Thyroid gland (tissue), 4 donors: Measurements from ENCODE around the gene ANO2. TPM values are rescaled to one million over a fixed set of nuclear protein-coding genes. Genes with fewer than 3 reads are reported as not detected.

Source experiments
- DNase-seq, 2 donors: peaks; one replicate each; pipeline ENCODE4 v3.0.0-alpha.2; 2019
- H3K27ac ChIP-seq, 3 donors: fragments of 200-600 bp; sonication (generic); 1 replicate in 2 of 3; 2 replicates in 1 of 3; pipeline ENCODE4 v1.5.1; 2016 to 2019; ENCODE audit warnings: mild to moderate bottlenecking in 1 of 3, moderate library complexity in 1 of 3
- H3K27me3 ChIP-seq: fragments of 200-600 bp; sonication (generic); one replicate; pipeline ENCODE4 v1.5.1; 2019
- H3K36me3 ChIP-seq, 2 donors: fragments of 200-600 bp; sonication (generic); one replicate each; pipeline ENCODE4 v1.5.1; 2016 to 2019
- H3K4me1 ChIP-seq, 2 donors: fragments of 200-600 bp; sonication (generic); one replicate each; pipeline ENCODE4 v1.5.1; 2017 to 2019
- H3K4me3 ChIP-seq, 3 donors: fragments of 200-600 bp; sonication (generic); replicated peaks in 1 of 3; 1 replicate in 2 of 3; 2 replicates in 1 of 3; pipeline ENCODE4 v1.5.1; 2016; ENCODE audit warnings: mild to moderate bottlenecking in 1 of 3
- H3K9me3 ChIP-seq: fragments of 200-600 bp; sonication (generic); one replicate; pipeline ENCODE4 v1.5.1; 2017
- POLR2A ChIP-seq, 2 donors: fragments of 450-650 bp; IDR thresholded peaks; one replicate each; pipeline ENCODE4 v1.6.1; 2017; ENCODE audit warnings: antibody characterized with exemption in 2 of 2, mild to moderate bottlenecking in 2 of 2, moderate library complexity in 1 of 2
- WGBS, 2 donors: methylation state at CpG; one replicate each; pipeline ENCODE4 v1.1.5; 2017; 5-methylcytosine and 5-hydroxymethylcytosine counted together
- intact Hi-C: fragments of 100-400 bp; cut with DNase I; formaldehyde crosslinking; loops from one replicate; pipeline ENCODE4 v1.15.1; 2023
- total RNA-seq, 4 donors: library from RNA; depleted of rRNA; stranded (reverse); fragments of >200 nt; gene quantifications; one replicate each; pipeline ENCODE4 v1.2.3, GENCODE V29; 2016
- TF ChIP-seq, protein P1 (sequence below), 6 experiments: fragments of 200-600 bp in 3 of 6; fragments of 450-650 bp in 3 of 6; sonication (generic) in 3 of 6; IDR thresholded peaks; one replicate each; pipeline ENCODE4 v1.5.1; 2016 to 2019; ENCODE audit warnings: antibody characterized with exemption in 6 of 6, mild to moderate bottlenecking in 2 of 6, inconsistent platforms in 1 of 6, moderate library complexity in 1 of 6

Gene ANO2
- total RNA-seq, 4 donors from 2014 or later: 0.78 to 7.0 (median 2.2) TPM

DNA sequence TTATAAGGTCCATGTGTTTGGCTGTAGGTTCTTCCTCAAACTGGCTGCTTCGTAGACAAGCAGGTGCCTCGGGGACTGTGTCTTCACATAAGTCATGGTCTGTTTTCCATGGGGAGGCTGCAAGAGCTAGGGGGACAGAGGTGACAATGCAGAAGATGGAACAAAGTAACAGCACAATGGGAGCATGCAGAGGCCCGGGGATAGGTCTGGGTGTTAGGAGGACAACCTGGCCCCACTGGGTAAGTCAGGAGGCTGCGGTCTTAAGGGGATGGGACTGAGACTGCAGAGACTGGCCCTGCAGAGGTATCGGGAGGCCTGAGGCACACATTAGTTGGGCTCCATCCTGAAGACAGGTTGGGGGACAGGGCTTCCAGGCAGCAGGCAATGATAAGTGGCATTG is 424.2 kb downstream of the ANO2 start:
- no peaks in the 10 kb centered on the region for H3K27me3 ChIP-seq
- 90 to 97% methylated on average over 5 of the region's 5 CpGs for WGBS, 2 donors
- H3K36me3 ChIP-seq: no peaks in the 10 kb centered on the region
- no peak overlapping the region for H3K27ac ChIP-seq
- no peaks in the 10 kb centered on the region for H3K4me1 ChIP-seq
- intact Hi-C loops: no loop called here
- no peak for TF ChIP-seq POLR2A (IDR thresholded peaks at IDR 0.05)
- TF ChIP-seq, protein P1, sequence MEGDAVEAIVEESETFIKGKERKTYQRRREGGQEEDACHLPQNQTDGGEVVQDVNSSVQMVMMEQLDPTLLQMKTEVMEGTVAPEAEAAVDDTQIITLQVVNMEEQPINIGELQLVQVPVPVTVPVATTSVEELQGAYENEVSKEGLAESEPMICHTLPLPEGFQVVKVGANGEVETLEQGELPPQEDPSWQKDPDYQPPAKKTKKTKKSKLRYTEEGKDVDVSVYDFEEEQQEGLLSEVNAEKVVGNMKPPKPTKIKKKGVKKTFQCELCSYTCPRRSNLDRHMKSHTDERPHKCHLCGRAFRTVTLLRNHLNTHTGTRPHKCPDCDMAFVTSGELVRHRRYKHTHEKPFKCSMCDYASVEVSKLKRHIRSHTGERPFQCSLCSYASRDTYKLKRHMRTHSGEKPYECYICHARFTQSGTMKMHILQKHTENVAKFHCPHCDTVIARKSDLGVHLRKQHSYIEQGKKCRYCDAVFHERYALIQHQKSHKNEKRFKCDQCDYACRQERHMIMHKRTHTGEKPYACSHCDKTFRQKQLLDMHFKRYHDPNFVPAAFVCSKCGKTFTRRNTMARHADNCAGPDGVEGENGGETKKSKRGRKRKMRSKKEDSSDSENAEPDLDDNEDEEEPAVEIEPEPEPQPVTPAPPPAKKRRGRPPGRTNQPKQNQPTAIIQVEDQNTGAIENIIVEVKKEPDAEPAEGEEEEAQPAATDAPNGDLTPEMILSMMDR (IDR thresholded peaks at IDR 0.05): no peak
- no peak overlapping the region for H3K4me3 ChIP-seq
- DNase-seq: no peak
- H3K9me3 ChIP-seq: no peaks in the 10 kb centered on the region

DNA sequence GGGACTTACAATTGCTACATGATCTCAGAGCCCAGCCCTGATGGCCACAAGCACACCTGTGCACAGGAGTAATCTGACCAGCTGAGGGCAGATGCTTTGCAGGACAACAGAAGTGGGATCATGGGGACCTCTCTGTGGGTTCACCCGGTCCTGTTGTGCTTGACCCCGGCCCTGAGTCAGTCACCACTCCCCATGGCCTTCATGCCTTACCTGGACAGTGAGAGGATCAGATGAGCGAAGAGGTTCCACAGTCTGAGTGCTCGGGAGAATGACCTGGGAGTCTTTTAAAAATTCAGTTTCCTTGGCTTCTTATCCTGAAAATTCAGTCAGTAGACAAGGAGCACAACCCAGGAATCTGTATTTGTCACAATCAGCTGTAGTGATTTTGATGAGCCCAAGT is 425.0 kb downstream of the ANO2 start:
- no peak for TF ChIP-seq POLR2A (IDR thresholded peaks at IDR 0.05)
- no peaks in the 10 kb centered on the region for H3K36me3 ChIP-seq
- WGBS, 2 donors: 93 to 97% methylated on average over 4 of the region's 4 CpGs
- H3K4me1 ChIP-seq: no peaks in the 10 kb centered on the region
- no peak overlapping the region for H3K4me3 ChIP-seq
- H3K27me3 ChIP-seq: no peaks in the 10 kb centered on the region
- no peaks in the 10 kb centered on the region for H3K9me3 ChIP-seq
- DNase-seq: no peak
- intact Hi-C loops: no loop called here
- no peak overlapping the region for H3K27ac ChIP-seq

DNA sequence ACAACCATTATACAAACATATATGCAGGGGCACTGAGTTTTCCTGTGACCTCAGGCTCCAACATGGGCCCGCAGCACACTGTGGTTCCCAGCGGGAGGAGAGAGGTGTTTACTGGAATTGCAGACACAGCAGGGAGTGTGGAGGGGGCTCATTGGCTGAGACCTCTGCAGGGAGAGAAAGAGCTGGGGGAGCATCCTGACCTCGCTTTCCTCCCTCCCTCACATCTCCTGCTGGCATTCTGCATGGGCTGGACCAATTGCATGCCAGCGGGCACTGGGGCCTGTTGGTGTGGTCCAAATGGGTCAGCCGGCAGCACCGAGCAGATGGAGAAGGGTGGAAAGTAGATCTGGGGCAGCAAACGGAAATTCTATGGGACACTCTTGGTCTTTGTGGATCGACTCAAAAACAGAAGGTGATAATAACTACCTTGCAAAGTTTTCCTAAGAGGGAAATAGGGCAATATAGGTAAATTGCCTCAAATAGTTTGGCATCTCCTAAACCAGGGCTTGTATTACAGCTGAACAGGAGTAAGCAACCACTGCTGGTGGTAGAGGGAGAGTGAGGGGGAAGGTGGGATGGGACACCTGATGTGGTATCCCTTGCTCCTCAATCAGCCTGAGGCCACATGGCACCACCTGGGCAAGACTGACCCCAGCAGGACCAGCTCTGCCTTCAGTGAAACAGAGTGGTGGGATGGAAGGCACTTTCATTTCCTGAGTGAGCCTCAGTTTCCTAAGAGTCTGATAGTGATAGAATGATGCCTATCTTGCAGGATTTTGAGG is 426.3 kb downstream of the ANO2 start:
- intact Hi-C loops: no loop called here
- no peak for DNase-seq
- 84 to 88% methylated on average over 8 of the region's 8 CpGs for WGBS, 2 donors

DNA sequence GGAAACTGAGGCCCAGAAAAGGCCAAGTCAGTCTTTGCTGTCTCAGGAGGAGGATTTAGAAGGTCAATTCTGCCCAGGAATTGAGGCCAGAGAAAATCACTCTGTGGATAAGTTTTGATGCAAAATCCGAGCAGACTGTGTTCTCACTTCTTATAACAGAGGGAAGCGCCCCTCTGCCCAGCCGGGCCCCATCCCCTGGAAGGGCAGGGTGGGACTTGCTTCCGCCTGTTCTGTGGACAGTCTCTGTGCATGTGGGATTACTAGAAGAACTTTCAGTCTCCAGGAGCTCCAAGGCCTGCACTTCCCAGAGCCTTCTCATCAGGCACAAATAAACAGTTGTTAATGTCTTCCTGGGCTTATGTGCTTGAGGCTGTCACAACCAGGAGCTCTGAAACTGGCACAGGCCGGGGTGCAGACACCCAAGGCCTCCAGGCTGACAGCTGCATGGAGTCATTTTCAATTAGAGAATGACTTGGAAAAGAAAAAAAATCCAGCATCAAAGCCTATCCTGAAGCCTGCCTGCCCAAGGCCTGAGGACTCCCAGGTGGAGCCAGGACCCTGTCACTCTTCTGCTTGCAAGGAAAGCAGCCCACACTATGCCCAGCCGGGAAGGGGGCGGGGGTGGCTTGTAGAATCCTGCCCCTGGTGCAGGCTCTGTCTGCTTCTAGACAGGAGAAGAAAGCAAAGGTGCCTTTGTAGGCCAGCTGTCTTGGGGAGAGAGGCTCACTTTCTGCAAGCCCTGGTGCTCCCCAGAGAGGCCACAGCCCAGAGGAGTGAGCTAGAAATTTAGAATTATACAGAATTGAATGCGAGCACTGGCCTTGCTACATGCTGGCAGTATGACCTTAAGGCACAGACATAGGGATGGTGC is 428.5 kb downstream of the ANO2 start:
- H3K4me1 ChIP-seq: no peaks in the 10 kb centered on the region
- intact Hi-C loops: no loop called here
- WGBS, 2 donors: 90 to 91% methylated on average over 8 of the region's 8 CpGs
- H3K9me3 ChIP-seq: no peaks in the 10 kb centered on the region
- no peaks in the 10 kb centered on the region for H3K36me3 ChIP-seq
- H3K4me3 ChIP-seq: no peak overlapping the region
- H3K27me3 ChIP-seq: no peaks in the 10 kb centered on the region
- no peak overlapping the region for H3K27ac ChIP-seq
- no peak for TF ChIP-seq POLR2A (IDR thresholded peaks at IDR 0.05)
- TF ChIP-seq, protein P1 (IDR thresholded peaks at IDR 0.05): no peak
- no peak for DNase-seq

More for the DNA sequence above, 426.3 kb downstream of the ANO2 start:
- Histone ChIP-seq H3K4me1 (no peaks in the 10 kb centered on the region), H3K9me3 (no peaks in the 10 kb centered on the region), H3K4me3 (no peak overlapping the region), H3K27ac (no peak overlapping the region), H3K36me3 (no peaks in the 10 kb centered on the region), H3K27me3 (no peaks in the 10 kb centered on the region)
- no peak for TF ChIP-seq POLR2A (IDR thresholded peaks at IDR 0.05)
- TF ChIP-seq, protein P1 (IDR thresholded peaks at IDR 0.05): no peak

DNA sequence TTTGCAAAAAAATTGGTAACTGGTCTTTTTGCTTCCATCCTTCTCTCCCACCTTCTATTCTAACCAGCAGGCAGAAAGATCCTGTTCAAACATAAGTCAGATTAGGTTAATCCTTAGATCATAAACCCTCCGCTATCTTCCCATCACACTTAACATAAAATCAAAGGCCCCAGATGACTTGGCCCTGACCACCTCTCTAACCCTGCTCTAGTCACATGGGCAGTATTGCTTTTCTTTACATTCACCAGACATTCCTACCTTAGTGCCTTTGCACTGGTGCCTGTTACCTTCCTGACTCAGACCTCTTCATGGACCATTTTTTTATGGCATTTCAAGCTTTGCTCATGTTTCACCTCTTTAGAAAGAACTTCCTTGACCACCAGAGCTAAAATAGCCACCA is 429.6 kb downstream of the ANO2 start:
- Histone ChIP-seq H3K27ac (no peak overlapping the region), H3K27me3 (no peaks in the 10 kb centered on the region), H3K9me3 (no peaks in the 10 kb centered on the region), H3K4me3 (no peak overlapping the region), H3K4me1 (no peaks in the 10 kb centered on the region), H3K36me3 (no peaks in the 10 kb centered on the region)
- DNase-seq: no peak
- intact Hi-C loops: no loop called here
- 97 to 100% methylated on average over 1 of the region's 1 CpG for WGBS, 2 donors
- TF ChIP-seq POLR2A (IDR thresholded peaks at IDR 0.05): no peak
- TF ChIP-seq, protein P1 (IDR thresholded peaks at IDR 0.05): no peak
